D721Med (cell line): ENCODE measurements around the gene AICDA.
"Not testable (repeated sequence)": the region's sequence is repeated elsewhere in the genome, so short reads cannot be mapped to it uniquely, and the experiment has no call there.

ENCODE experiments used
- DNase-seq: peaks from one replicate; pipeline ENCODE4 v3.0.0; 2011; ENCODE audit warnings: low spot score; ENCODE audit not compliant: insufficient read length
- FAIRE-seq: peaks from 2 replicates; lab custom pipeline; 2011; peaks lifted over from hg19 to GRCh38; lab: Jason Lieb, UNC
- TF ChIP-seq, protein P1 (sequence below): IDR thresholded peaks from 2 replicates; pipeline ENCODE4 v1.5.1; 2012; ENCODE audit warnings: mild to moderate bottlenecking, control low read depth; ENCODE audit not compliant: insufficient read depth; ENCODE audit errors: missing control alignments

AICDA gene

DNA sequence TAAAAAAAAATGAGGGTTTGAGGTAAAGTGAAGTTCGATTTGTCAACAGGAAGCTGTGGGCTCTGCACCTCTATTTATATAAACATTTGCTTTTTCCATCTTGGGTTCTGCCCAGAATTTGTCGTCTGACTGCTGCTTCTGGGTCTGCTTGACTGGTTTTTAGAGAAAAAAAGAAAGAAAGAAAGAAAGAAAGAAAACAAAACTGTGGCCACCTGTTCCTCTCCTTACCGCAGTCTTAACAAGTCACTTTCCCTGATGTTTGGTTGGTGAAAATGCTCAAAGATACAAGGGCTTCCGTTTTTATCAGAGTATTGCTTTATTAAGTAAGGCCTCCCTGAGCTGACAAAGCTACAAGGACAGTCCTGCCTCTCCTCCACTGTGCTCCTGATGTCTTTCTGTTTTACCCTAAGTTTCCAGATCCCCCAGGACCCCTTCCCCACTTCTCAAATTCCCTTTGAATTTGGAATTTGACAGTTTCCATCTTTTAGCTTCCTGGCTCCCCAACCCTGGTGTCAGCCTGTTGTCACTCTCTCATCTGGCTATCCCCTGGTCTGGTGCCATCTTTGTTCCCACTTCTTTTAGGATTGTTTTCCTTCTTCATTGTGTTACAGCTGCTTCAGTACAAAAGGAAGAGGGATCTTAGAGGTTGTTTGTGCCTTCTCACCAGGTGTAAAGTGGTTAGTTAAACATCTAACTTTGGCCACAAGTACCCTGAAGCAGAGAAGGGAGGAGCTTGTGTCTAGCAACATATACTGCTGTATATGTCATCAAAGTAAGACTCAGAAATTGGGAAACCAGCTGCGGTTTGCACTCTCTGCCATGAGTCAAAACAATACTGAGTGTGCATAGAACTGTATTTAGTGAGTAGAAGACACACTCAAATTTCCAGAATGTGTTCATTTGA is 31.9 kb upstream of the AICDA start:
- FAIRE-seq (no peak), DNase-seq (no peak)
- TF ChIP-seq, protein P1, sequence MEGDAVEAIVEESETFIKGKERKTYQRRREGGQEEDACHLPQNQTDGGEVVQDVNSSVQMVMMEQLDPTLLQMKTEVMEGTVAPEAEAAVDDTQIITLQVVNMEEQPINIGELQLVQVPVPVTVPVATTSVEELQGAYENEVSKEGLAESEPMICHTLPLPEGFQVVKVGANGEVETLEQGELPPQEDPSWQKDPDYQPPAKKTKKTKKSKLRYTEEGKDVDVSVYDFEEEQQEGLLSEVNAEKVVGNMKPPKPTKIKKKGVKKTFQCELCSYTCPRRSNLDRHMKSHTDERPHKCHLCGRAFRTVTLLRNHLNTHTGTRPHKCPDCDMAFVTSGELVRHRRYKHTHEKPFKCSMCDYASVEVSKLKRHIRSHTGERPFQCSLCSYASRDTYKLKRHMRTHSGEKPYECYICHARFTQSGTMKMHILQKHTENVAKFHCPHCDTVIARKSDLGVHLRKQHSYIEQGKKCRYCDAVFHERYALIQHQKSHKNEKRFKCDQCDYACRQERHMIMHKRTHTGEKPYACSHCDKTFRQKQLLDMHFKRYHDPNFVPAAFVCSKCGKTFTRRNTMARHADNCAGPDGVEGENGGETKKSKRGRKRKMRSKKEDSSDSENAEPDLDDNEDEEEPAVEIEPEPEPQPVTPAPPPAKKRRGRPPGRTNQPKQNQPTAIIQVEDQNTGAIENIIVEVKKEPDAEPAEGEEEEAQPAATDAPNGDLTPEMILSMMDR = no peak

DNA sequence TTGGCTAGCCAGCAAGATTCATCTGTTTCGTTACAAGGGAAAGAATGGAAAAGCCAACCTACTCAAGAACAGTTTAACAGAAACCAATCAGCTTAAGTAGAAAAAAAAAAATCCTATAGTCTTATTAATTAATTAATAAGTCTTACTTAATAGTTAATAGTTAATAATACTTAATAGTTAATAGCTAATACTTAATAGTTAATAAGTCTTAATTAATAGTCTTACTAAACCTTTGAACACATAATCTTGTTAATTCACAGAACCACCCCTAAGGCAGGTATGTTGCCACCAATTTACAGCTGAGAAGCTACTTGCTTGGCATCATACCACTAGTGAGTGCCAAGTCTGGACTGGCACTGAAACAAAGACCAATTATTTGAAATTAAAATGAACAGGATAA is 30.1 kb upstream of the AICDA start:
- no peak for FAIRE-seq
- TF ChIP-seq, protein P1 = no peak
- no peak for DNase-seq

DNA sequence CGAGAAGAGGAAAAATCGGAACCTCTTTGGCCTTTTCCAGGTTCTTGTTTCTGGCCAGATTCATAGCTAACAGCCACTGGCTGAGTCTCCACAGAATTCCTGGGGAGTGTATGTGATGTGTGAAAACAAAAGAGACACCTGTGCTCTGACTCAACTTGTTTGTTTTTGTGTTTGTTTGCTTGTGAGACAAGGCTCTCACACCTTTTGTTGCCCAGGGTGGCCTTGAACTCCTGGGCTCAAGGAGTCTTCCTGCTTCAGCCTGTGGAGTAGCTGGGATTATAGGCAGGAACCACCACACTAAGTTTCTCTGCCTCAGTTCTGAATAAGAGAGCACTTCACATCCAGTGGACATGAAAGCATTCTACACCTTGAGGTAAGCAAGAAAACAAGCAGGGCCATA is 27.3 kb upstream of the AICDA start:
- FAIRE-seq = no peak
- TF ChIP-seq, protein P1 = no peak
- no peak for DNase-seq

DNA sequence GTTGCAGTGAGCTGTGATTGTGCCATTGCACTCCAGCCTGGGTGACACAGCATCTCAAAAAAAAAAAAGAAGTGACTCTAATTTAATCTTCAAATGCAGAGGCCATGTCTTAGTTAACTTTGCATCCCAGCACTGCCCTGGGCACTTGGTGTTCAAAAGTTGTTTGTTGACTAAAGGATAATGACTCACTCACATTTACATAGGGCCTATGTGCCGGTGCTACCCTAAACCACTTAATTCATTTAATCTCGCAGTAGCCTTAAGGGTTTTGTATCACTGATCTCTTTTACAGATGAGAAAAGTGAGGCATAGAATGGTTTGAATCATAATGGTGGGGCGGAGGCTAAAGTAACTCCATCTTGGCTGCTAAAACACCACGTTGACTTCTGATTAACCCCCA is 26.3 kb upstream of the AICDA start:
- TF ChIP-seq, protein P1 = no peak
- no peak for FAIRE-seq
- no peak for DNase-seq

DNA sequence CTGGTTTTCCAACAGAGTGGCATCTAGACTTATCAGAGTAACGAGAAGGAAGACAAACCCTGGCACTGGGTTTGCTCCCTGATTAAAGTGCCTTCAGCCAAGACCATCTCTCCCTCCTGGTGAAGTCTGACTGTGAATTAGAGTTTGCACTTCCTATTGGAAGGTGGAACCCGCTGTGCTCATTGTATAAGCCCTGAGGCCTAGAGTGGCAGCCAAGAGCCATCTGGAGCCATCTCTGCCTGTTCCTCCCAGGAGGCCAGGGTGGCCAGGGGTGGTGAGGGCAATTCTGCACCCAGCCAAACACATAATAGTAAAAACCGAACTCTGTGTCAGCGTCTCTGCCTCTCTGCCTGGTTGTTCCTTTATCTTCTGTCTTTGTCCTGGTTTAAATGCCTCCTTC is 25.0 kb upstream of the AICDA start:
- FAIRE-seq (no peak), DNase-seq (no peak)
- TF ChIP-seq, protein P1 = no peak

DNA sequence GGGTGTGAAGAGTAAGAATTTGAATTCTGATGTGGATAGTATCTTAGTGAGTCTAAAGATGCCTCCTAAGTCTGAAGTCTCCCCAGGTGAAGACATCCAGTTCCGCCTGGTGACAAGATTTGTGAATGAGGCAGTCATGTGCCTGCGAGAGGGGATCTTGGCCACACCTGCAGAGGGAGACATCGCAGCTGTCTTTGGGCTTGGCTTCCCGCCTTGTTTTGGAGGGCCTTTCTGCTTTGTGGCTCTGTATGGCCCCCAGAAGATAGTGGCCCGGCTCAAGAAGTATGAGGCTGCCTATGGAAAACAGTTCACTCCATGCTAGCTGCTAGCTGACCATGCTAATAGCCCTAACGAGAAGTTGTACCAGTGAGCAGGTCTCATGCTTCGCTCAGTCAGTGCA is 24.6 kb upstream of the AICDA start:
- TF ChIP-seq, protein P1 = no peak
- DNase-seq (no peak), FAIRE-seq (no peak)

DNA sequence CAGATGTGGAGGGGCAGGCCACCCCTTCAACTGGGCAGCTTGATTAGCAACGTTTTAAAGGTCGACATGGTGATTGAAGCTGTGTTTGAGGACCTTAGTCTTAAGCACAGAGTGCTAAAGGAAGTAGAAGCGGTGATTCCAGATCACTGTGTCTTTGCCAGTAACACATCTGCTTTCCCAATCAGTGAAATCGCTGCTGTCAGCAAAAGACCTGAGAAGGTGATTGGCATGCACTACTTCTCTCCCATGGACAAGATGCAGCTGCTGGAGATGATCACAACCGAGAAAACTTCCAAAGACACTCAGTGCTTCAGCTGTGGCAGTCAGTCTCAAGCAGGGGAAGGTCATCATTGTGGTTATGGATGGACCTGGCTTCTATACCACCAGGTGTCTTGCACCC is 23.9 kb upstream of the AICDA start:
- FAIRE-seq = no peak
- TF ChIP-seq, protein P1 = no peak
- DNase-seq = no peak

DNA sequence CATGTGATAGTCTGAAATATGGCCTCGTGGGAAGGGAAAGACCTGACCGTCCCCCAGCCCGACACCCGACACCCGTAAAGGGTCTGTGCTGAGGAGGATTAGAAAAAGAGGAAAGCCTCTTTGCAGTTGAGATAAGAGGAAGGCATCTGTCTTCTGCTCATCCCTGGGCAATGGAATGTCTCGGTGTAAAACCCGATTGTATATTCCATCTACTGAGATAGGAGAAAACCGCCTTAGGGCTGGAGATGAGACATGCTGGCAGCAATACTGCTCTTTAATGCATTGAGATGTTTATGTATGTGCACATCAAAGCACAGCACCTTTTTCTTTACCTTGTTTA is 23.3 kb upstream of the AICDA start:
- FAIRE-seq, DNase-seq: not testable (repeated sequence)

DNA sequence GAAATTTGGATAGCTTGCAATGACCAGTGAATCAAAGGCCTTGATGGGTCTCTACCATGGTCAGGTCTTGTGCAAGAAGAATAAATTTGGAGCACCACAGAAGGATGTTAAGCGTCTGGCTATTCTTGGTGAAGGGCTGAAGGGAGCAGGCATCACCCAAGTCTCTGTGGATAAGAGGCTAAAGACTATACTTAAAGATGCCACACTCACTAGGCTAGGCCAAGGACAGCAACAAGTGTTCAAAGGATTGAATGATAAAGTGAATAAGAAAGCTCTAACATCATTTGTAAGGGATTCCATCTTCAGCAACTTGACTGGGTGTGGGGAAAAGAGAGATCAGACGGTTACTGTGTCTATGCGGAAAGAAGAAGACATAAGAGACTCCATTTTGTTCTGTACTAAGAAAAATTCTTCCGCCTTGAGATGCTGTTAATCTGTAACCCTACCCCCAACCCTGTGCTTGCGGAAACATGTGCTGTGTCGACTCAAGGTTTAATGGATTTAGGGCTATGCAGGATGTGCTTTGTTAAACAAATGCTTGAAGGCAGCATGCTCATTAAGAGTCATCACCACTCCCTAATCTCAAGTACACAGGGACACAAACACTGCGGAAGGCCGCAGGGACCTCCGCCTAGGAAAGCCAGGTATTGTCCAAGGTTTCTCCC is 22.8 kb upstream of the AICDA start:
- not testable (repeated sequence) for FAIRE-seq, DNase-seq
